ENCODE results near the gene TTF1.

- TF ChIP-seq CTCF (IDR thresholded peaks at IDR 0.05): no peak
- TF ChIP-seq EZH2 (IDR thresholded peaks at IDR 0.05): no peak
Measured at GRCh38 chr9:132395560-132395959, 11.1 kb downstream of the TTF1 start.

All from neural progenitor cell (in vitro differentiated cells).